Activated CD4-positive, alpha-beta T cell treated with anti-CD3 and anti-CD28 coated beads, Interleukin-2, amount 50 U/mL, for 48 hours (primary cell): ENCODE data around the gene ESYT1.

Experiments
- DNase-seq, 2 experiments: peaks; one replicate each; pipeline ENCODE4 v3.0.0-alpha.2; 2020

The ESYT1 gene

DNA sequence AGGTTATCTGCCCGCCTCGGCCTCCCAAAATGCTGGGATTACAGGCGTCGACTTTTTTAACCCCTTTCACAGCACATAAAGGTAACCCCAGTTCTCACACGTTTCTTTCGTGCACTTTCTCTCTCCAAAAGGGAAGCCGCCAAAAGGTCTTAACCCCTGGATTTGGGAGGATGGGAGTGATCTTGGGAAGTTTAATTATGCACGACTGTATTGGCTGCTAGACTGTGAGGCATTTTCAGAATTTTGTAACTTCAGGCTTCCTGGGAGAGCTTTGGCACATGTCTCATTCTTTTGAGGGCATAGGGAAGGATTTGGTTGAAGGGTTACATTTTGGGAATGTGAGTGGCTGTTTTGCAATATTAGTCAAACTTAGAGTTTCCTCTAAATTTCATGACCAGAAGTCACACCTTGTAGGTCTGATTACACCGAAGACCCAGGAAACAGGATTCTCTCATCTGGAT, 62.7 kb downstream of the ESYT1 start:
- DNase-seq: no peak

DNA sequence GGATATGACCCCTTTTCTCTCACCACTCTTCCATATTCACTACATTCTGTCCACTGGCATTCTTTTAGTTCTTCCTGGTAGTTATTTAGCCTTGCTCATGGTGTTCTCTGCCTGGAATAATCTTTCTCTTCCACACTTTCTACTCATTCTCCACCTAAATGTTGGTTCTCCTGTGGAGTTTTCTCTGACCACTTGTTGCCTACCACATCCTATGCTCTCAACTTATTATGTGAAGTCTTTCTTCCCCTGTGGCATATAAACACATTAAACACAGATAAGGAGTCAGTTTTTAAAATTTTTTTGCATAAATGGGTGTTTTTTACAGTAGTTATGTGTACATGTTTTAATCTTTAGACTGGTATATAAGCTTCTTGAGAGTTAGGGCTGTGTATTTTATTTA, 64.5 kb downstream of the ESYT1 start:
- DNase-seq: no peak

DNA sequence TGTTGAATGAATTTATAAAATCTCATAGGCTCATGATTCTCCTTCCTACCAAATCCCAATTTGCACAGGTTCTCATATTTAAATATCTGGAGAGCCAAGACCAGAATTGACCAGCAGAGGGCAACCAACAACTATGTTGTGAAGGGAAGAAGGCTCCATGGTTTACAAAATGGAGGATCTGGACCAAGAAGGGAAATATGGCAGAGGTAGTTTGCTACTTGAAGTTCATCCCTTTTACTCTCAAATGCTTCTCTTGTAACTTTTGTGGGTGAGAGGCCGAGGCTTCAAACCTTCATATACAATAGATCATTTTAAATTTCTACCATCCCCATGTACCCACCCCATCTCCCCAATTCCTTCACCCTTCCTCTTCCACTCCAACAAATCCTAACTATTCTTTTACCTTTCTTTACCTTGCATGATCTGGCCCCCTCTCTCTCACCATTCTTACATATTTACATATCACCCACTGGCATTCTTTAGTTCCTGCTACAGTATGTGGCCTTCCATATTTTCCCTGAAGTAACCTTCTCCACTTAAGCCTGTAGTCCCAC, 65.0 kb downstream of the ESYT1 start:
- DNase-seq: peak; percentile 73 to 83
